GM11168 (cell line): Measurements from ENCODE around the gene ECSCR.

Source experiments
- in situ Hi-C: fragments of 300-500 bp; cut with MboI; formaldehyde crosslinking; loops from one replicate; pipeline ENCODE4 v1.12.0; 2022; ENCODE audit warnings: low sequenced_read_pairs; ENCODE audit not compliant: unreplicated experiment

ECSCR gene

GRCh38 chr5:139475865-139476617 lies 13.5 kb upstream of the ECSCR start:
- in situ Hi-C loops: loop anchor here (10.0 kb wide), 1 partner anchor 51 kb away; no protein-coding TSS in a partner anchor

DNA sequence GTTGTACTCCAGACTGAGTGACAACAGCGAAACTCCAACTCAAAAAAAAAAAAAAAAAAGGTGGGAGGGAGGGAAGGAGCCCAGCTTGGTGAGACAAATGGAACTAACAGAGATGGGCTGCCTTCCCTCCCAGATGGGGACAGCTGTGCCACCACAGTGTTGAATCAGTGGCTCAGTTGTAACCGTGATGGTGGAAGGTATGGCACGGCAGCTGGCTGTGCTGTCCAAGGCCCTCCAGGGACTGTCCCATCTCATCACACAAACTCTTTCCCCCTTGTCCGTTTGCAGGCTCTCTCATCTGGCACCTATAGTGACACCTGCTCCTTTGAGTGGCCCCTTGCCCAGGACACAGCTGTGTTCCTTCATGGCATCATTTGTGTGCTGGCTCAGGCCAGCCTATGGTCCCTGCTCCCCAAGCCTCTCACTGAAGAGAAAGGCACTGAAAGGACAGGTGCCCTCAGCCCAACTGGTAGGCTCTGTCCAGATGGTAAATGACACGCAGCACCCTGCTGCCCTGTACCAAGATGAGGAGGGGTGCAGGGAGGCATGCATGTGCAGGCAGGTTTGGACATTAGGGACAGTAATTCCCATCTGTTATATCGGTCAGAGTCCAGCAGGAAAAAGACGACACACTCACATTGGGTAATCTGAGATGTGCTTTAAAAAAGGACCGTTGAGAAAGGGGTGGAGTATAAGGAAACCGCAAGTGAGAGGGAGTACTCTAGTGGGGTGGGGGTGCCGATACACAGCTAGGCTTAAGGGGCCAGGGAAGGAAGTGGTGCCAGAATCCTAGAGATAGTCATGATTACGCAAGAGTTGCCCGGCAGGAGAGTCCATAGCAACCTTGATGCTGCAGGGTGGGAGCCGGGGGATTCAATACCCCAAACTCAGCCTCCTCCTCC lies 12.6 kb upstream of the ECSCR start:
- in situ Hi-C loops: loop anchor here (10.0 kb wide), 1 partner anchor 50 kb away; no protein-coding TSS in a partner anchor

- in situ Hi-C loops: loop anchor here (10.0 kb wide), 1 partner anchor 49 kb away; no protein-coding TSS in a partner anchor
Measured at GRCh38 chr5:139473565-139473964, 11.0 kb upstream of the ECSCR start.

- in situ Hi-C loops: loop anchor here (10.0 kb wide), 1 partner anchor 48 kb away; no protein-coding TSS in a partner anchor
Measured at GRCh38 chr5:139473105-139473504, 10.6 kb upstream of the ECSCR start.

GRCh38 chr5:139472386-139473030 lies 10.0 kb upstream of the ECSCR start:
- in situ Hi-C loops: loop anchor here (10.0 kb wide), 1 partner anchor 48 kb away; no protein-coding TSS in a partner anchor

DNA sequence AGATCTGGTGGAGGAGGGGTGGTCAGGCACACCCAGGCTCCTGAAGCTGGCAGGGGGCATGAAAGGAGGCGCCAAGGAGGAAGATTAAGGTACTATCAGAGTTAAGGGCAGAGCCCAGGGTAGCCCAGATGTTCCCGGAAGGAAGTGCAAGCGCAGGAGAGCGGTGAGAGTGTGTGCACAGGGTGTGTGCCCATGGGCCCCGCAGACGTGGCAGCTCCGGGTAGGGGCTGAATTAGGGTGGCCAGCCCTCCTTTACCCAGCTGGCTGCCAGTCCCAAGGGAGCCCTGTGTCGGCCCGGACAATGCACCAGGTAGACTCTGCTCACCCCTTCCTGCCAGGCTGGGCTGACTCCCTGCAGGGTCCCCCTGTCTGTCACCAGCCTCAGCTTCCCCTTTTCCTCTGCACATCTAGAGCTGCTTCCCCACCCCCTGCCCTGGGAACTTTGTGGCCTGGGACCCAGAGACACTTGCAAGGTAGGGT lies 8.3 kb upstream of the ECSCR start, which contains the start of gene SMIM33:
TSS of gene SMIM33 (plus strand) at position 184 of the 480 bp plus-strand sequence. CDS start at position 302, 118 bp downstream.
- in situ Hi-C loops: loop anchor here (10.0 kb wide), 1 partner anchor 46 kb away; no protein-coding TSS in a partner anchor

GRCh38 chr5:139468421-139468931 lies 5.9 kb upstream of the ECSCR start:
- in situ Hi-C loops: no loop called here

DNA sequence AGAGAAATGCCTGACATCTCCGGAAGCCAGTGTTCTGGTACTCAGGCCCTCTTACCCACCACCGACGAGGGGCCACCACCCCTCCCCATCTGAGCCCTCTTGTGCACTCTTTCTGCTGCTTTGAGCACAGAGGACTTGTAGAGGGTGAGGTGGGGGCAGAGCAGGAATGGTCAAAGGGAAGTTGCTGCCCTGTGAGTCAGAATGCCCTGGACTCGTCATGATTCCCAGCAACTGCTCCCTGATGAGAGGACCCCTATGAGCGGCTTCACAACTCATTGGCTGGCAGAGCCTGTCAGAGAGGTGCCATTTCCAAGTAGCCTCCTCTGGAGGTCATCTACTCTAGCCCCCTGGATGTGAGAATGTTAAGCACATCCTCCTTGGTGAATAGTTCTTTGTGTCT lies 845 bp downstream of the ECSCR start:
- in situ Hi-C loops: loop anchor here (5.0 kb wide), 1 partner anchor 36 kb away; no protein-coding TSS in a partner anchor

- in situ Hi-C loops: loop anchor here (5.0 kb wide), 1 partner anchor 36 kb away; no protein-coding TSS in a partner anchor
Measured at GRCh38 chr5:139461176-139461575, 1.4 kb downstream of the ECSCR start.

GRCh38 chr5:139460455-139460854 lies 2.1 kb downstream of the ECSCR start:
- in situ Hi-C loops: loop anchor here (5.0 kb wide), 1 partner anchor 37 kb away; no protein-coding TSS in a partner anchor

GRCh38 chr5:139459451-139459934 lies 3.0 kb downstream of the ECSCR start:
- in situ Hi-C loops: no loop called here

GRCh38 chr5:139458580-139459407 lies 3.7 kb downstream of the ECSCR start:
- in situ Hi-C loops: no loop called here

- in situ Hi-C loops: no loop called here
Measured at GRCh38 chr5:139457653-139458306, 4.8 kb downstream of the ECSCR start.

DNA sequence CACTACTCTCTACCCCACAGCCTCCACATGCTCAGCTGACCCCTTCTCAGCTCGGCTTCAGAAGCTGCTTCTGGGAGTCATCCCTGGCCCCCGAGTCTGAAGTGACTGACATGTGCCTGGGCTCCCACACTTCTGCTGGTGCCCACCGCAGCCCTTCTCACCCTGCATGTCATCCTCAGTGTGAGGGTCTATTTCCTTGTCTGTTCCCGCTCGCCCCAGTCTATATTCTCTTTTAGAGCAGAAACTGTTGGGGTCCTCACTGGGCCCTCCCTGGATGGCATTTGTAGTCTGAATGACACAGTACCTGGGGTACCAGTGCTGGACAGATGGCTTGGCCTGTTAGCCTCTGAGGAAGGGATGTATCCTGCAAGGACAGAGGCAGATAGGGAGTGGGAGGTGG lies 5.3 kb downstream of the ECSCR start:
- in situ Hi-C loops: no loop called here

DNA sequence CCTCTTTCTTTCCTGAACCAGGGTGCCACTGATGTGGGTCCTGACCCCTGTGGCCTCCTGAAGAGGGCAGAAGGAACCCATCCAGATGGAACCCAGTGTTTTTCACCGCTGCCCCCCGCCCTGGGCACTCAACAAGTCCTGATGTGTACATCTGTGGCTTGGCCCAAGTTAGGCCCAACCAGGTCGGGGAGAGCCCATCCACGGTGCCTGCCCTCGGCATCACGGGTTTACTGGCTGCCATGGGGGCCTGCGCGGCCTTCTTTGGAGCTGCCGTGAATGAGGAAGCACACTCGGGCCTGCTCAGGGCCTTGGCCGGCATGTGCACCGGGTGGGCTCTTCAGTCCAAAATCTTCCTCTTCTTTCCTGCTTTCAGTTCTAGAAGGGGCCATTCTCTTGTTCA lies 5.8 kb downstream of the ECSCR start:
- in situ Hi-C loops: no loop called here

DNA sequence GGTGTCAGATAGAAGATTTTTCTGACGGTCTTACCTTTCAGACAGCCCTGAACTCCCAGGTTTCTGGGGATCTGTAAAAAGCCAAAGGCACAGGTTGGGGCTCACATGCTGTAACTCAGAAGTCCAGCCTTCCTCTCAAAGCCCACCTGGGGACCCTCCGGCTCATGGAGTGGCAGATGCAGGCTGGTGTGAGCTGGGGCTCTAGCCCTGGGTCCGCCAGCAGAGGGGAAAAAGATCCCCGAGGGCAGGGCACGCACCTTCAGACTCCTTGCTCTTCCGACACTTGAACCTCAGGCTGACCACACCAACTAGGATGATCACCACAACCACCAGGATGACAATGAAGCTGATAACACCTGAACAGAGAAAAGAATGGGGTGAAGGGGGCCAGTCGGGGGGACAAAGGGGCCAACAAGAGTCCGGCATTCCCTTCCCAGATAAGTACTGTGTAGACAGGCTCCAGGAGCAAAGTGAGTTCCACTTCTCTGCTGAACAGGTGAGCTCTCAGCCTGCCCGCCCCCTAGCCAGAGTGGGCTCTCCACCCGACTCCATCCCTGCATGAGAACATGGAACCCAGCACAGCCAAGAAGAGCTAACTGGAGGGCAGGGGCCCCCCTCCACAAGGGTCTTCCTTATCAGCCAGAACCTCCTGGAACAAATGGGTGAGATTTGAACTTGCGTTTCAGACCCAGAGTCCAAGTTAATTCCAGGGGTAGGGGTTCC lies 7.8 kb downstream of the ECSCR start:
- in situ Hi-C loops: no loop called here

- in situ Hi-C loops: no loop called here
Measured at GRCh38 chr5:139453683-139454567, 8.6 kb downstream of the ECSCR start.
